HG03066 (cell line): Measurements from ENCODE around the gene RHOG.
"Not testable (repeated sequence)": the region's sequence is repeated elsewhere in the genome, so short reads cannot be mapped to it uniquely, and the experiment has no call there.

Experiments used
- ATAC-seq: cut with Tn5 transposase; IDR thresholded peaks from one replicate; pipeline ENCODE4 v1.9.1; 2021; ENCODE audit warnings: low read depth; ENCODE audit not compliant: unreplicated experiment

RHOG gene

DNA sequence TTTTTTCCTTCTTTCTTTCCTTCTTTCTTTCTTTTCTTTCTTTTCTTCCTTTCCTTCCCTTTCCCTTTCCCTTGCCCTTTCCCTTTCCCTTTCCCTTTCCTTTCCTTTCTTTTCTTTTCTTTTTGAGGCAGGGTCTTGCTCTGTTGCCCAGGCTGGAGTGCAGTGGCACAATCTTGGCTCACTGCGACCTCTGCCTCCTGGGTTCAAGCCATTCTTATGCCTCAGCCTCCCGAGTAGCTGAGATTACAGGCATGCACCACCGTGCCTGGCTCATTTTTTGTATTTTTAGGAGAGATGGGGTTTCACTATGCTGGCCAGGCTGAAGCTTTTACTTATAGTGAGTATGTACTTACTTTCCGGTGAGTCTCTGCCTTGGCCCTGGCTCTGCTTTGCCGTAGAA, 25.9 kb downstream of the RHOG start:
- ATAC-seq = not testable (repeated sequence)

DNA sequence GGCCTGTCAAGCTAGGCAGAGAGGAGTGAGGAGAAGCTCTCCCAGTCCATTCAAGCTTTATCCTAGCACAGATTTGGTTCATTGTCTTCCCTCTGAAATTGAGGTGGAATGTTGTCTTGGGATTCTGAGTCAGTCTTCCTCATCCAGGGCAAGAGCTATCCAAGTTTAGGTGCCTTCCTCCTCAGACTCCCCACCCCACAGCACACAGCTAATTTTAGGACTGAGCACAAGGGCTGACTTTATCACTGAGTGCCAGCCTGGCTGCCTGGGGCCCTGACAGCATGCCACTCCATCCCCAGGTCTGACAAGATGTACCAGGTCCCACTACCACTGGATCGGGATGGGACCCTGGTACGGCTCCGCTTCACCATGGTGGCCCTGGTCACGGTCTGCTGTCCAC, 29.8 kb downstream of the RHOG start:
- no peak for ATAC-seq

DNA sequence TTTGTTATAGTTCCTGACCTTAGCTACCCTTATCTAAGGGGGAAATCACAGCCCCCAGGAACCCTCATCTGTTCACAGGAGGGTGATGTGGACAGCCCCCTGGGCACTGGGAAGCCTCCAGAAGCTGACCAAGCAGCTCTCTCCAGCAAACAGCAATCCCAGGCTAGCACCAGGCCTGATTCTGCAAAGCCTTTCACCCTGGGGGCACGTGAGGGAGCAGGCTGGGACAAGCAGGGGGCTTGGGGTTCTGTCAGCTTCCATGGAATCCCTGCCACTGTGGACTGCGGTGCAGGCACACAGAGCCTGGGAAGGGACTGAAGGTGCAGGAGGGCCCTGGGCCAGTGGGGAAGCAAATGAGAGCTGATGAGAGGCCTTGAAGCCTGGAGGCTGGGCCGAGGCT, 30.3 kb downstream of the RHOG start:
- ATAC-seq = no peak

DNA sequence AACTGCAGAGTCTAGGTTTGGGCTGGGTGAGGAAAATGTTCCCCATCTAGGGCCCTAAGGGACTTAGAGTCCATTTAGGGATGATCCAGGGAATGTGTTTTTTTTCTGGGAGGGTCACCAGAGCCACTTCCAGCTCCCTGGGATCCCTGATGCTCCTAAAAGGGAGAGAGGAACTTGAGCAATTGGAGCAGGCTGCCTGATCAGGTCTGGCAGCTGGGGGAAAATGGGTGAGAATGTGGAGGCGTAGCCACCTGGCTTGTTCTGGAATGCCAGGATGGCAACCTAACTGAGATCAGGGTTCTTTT, 31.2 kb downstream of the RHOG start:
- no peak for ATAC-seq

DNA sequence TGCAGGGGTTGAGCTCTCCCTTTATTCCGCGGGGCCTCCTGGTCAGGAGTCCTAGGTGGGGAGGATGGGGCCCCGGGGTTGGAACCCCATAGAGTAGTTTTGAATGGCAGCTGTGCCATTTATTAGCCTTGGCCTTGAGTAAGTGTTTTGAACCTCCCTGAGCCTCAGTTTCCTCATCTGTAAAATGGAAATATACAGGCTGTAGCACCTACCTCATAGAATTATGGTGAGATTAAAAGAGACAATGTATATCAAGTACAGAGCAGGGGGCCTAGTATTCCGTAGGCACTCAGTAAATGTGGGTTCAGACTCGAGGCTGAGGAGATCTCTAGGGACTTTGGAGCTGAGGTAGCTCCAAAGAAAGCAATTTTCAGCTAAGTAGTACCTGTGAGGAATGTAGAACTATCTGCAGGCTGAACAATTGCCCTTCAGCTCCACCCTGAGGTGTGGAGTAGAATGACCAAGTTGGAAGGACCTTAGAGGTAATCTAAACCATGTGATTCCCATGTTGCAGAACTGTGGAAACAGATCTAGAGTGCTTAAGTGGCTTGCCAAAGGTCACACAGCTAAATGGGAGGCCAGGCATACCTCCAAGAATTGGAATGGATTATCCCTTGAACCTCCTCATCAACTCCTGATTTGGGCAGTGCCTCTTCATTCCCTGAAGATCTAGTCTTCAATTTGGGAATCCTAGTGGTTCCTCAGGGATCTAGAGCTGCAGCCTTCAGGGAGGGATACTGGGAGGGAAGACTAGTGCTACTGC, 31.7 kb downstream of the RHOG start:
- ATAC-seq = peak; percentile 66

DNA sequence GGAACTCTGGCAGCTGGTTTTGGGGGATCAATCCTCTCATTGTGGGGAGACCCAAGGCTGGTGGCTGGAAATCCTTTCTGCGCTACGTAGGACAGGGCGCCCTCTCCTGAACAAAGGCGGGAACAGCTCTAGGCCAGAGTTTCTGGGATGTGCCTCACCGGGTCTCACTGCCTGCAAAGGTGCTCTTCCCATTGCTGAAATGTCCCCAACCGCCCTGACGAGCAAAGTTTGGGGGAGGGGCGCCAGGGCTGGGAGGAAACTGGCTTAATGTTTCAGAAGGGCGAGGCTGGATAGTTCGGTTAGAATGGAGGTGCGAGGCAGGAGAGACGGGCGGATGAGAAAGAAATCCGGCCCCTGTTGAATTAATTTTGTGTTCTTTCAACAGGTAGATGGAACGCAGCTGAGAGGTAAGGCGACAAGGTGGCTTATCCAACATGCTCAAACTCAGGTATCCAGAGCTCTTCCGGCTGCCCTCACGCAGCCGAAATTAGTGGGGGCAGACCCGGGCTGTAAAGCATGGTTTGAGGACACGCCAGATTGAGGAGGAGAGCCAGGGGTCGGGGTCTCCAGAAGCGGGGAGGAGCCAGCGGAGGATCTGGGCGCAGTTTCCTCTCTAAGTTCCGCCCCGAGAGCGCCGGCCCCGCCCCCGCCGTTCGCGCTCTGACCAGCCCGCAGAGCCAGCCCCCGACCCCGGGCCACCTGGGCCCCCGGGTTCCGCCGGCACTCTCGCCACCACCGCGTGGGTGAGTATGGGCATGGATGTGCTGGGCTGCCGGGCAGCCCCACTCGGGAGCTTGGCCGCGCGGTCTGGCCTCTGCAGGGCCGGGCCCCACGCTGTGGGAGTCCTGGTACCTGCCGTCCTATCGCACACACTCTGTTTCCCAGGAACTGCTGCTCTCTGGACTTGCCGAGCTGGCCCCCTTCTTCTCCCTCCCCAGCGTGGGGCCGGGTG, 32.6 kb downstream of the RHOG start, which contains the start of gene PGAP2:
TSS of gene PGAP2 (plus strand) at position 652 of the 952 bp plus-strand sequence. CDS start 2,700 bp downstream, outside the sequence.
- peak; percentile 81 for ATAC-seq

DNA sequence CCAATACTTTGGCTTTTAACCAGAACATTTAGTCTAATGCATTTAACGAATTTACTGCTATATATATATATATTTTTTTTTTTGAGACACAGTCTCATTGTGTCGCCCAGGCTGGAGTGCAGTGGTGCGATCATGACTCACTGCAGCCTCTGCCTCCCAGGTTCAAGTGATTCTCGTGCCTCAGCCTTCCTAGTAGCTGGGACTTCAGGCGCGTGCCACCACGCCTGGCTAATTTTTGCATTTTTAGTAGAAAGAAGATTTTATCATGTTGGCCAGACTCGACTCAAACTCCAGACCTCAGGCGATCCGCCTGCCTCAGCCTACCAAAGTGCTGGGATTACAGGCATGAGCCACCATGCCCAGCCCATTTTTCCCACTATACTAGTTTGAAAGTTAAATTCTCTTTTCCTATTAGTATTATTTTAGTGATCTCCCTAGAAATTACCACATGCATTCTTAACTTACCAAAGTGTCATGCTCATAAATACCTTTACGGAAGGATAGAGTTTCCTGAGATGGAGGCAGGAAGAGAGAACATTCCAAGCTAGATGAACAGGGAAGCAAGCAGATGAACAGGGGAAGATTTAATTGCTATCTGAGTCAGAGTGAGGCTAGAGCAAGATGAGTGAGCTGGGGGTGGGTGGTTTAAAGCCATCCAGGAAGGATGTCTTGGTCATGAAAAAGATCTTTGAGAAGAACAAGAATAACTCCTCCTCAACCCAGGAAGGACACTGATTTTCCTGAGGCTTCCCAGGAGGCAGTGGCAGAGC, 36.8 kb downstream of the RHOG start:
- ATAC-seq = no peak

DNA sequence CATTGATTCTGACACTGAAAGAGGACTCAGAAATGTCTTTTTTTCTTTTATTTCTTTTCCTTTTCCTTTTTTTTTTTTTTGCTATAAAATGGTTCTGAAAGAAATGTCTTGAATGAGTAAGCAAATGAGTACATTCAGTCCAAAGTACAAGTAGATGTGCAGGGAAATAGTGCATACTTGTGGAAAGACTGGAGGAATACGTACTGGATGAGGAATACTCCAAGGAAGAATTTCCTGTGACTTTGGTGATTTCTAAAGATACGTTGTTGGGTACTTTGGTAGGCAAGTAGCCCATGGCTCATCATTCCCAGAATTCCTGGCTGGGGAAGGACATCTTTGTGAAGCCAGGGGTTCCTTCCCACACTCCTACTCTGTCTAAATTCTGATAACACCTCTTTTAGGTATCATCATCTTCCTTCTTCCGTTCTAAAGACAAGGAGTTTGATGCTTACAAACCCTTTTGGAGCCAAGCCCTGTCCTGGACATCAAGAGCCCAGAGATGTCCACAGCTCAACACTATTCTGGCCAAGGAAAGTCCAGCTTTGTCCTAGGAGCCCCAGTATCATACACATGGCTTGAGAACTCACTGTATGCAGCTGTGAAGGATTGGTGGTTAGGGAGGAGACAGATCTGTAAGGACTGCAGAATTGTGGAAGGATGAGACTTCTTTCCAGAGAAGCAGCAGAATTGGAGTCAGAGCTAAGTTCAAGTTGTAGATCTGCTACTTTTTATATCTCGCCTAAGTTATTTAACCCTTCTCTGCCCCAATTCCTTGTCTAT, 38.6 kb downstream of the RHOG start:
- ATAC-seq = no peak

DNA sequence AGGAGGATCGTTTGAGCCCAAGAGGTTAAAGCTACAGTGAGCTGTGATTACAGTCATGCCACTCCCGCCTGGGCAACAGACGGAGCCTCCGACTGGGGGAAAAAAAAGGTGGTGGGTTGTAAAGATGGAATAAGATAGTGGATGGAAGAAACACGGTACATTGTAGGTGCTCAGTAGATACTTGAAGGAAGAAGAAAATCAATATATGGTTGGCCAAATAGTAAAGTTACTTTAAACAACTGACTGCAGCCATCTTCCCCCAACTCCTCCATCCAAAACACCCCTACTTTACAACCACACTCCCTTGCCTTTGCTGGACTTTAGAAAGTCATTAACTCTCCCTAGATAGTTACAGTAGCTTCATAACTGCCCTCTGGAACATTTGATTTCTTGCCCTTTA, 40.9 kb downstream of the RHOG start:
- ATAC-seq = no peak

DNA sequence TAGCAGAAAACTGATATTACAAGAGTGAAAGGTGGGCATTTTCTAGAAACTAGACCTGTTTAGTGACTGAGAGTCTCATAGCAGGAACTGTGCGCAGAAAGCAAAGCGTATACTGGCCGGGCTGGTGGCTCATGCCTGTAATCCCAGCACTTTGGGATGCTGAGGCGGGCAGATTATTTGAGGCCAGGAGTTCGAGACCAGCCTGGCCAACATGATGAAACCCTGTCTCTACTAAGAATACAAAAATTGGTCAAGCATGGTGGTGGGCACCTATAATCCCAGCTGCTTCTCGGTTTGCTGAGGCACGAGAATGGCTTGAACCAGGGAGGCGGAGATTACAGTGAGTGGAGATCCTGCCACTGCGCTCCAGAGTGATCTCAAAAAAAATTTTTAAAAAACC, 41.6 kb downstream of the RHOG start:
- ATAC-seq = no peak

DNA sequence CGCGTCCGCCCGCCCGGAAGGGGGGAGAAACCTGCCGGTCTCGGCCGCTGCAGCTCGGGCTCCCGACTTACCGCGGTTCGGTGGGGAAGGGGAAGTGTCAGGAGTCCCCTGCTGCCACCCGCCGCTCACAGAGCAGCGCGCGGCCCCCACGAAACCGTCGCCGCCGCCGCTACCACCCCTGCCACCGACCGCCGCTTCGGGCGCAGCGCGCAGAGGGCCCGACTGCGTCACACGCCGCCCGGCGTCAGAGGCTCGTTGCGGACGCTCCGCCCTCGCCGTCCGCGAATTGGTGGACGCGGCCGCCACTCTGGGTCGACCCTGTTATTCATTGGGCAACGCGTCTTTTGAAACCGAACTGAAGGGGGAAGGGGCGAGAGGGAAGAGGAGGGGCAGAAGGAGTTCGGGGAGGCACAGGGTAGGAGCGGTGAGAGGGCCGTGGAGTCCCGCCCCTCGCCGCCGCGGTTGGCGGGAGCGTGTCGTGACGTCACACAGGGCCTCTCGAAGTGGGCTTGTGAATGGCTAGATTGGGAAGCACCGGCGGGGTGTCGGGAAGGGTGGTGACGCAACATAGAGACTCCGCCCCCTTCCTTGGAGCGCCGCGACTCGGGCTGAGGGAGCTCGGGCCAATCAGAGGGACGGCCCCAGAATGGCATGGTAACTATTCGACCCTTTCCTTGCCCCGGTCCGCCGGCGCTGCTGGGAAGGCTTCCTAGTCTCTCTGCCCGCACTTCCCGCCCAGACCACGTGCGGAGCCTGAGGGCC, 43.2 kb downstream of the RHOG start, which contains the start of gene NUP98:
TSS of gene NUP98 (minus strand) at position 226 of the 762 bp plus-strand sequence. CDS start 15,437 bp downstream, outside the sequence.
- peak; percentile 88 for ATAC-seq

DNA sequence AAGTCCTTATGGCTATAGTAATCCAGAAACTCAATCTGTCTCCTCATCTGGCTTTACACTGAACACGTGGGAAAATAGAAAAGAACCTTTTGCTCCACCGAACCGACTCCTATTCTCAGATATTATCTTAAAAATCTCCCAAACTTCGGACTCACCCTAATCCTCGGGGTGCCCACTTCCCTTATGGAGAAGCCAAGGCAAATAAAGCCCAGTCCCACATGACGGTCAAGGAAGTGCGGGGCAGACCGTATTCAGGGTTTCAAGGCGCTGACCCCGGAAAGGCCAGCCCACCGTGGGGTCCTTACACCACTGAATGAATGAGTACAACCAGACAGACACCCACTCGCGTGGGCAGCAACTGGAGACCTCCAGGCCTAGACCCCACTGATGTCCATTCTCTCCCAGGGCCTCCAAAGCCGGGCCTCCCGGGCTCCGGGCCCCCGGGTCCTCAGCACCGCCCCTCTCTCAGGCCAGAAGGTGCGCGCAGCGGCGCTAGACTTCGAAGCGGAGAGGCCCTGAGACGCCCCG, 43.9 kb downstream of the RHOG start:
- peak; percentile 24 for ATAC-seq

DNA sequence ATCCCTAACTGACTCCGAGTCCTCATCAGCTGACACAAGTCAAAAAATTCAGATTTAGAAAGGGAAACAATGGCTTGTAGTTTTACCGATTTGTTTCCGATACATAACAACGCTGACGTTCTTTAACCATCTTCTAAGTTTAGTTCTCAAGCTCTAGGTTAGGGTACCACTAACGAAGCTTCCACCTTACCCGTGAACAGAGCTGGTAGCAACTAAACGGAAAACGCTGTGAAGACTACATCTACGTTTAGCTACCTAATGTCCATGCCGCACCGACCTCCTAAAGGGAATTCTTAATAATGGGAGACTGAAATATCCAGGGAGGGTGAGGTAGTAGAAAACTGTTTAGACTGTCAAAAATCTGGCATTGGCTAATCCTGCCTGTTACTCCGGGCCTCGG, 44.4 kb downstream of the RHOG start:
- ATAC-seq = no peak

DNA sequence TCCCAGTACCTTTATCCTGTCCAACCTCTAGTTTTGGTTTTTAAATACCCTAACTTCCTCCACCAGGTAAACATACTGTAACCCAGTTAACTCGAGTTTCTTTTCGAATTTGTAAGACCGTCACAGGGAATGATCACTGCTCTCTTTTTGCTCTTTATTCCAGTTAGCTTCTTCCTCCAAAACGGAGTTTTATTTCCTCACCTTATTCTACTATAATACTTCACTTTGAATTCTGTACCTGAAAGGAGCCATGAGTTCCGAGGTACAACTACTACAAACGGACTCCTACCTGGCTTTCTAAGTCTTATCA, 44.8 kb downstream of the RHOG start:
- no peak for ATAC-seq

DNA sequence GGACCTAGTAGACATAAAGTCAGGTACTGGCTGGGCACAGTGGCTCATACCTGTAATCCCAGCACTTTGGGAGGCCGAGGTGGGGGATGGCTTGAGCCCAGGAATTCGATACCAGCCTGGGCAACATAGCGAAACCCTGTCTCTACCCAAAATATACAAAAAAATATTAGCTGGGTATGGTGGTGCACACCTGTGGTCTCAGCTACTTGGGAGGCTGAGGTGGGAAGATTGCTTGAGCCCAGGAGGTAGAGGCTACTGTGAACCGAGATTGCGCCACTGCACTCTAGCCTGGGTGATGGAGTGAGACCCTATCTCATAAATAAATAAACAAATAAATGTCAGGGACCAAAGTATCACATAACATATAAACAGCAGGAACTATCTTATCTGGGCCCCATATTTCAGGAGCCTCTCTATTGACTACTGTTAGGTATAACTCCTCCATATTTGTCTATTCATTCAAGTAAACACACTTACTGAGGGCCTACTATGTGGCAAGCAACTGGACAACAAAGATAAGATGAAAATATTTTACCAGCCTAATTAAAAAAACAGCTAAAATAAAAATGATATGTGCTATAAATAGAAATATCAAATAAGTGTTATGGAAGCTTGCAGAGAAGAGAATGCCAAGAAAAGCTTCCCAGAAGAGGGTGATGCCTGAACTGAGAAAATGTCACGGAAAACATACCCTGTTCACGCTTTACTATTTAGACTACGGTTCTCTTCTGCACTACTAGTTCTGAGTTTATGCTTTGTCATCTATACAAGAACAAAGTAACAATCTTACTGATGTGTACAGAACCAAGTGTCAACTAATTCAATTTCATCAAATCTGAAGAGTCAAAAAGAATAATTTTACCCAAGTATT, 45.4 kb downstream of the RHOG start:
- no peak for ATAC-seq

DNA sequence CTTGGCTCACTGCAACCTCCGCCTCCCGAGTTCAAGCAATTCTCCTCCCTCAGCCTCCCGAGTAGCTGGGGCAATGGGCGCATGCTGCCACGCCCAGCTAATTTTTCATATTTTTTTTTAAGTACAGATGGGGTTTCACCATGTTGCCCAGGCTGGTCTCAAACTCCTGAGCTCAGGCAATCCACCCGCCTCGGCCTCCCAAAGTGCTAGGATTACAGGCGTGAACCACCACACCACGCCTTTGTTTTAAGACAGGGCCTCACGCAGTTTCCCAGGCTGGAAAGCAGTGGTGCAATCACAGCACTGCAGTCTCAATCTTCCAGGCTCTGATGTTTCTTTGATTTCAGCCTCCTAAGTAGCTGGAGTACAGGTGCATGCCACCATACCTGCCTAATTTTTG, 46.4 kb downstream of the RHOG start:
- not testable (repeated sequence) for ATAC-seq

DNA sequence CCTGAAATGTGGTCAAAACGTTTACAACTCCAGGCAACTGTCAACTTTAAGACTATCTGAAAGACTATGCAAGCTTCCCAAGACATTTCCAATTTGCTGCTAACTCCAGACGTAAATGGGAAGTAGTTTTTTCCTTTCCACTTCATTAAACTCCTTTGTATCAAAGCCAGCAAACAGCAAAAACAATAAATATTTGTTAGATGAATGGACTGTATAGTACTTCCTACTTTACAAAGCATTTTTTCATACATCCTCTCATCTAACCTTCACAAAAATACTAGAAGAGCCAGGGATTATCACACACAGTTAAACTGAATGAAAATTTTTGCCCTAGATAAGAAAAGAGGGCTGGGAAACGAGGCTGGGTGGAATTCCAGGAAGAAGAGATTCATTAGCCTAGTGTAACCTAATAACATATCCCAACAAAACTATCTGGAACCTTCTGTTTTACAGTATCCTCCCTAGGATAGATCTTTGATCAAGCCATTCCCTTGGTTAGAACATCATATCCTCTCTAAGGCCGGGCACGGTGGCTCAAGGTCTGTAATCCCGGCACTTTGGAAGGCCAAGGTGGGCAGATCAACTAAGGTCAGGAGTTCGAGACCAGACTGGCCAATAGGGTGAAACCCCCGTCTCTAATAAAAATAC, 53.9 kb downstream of the RHOG start:
- ATAC-seq = no peak

DNA sequence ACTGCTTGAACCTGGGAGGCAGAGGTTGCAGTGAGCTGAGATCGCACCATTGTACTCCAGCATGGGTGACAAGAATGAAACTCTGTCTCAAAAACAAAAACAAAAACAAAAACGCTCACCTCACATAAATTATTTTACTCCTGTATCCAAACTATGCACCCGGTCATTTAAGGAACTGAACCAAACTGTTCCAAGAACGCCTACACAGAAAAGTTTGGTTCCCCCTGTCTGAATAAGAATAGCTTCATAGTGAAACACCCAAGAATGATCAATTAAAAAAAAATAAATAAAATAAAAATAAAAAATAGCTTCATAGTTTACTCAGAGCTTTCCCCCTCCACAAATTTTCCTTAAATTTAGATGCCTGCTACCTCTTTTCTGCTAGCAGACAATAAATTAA, 57.1 kb downstream of the RHOG start:
- ATAC-seq = no peak
